Measurements from ENCODE around the gene SSPN. TPM values are rescaled to one million over a fixed set of nuclear protein-coding genes. Genes with fewer than 3 reads are reported as not detected.

Gene SSPN
- total RNA-seq, 1 experiment from 2014 or later: 1.8 TPM

- no peak for TF ChIP-seq ZNF317 (CRISPR knock-in tag; IDR thresholded peaks at IDR 0.05; ENCODE audit: borderline replicate concordance, low read depth)
- no peak for TF ChIP-seq ZSCAN18 (CRISPR knock-in tag; IDR thresholded peaks at IDR 0.05)
- TF ChIP-seq TCF7 (CRISPR knock-in tag; IDR thresholded peaks at IDR 0.05; ENCODE audit: low read depth): no peak
- no peak for TF ChIP-seq IRF1 (CRISPR knock-in tag; IDR thresholded peaks at IDR 0.05)
- no peak for TF ChIP-seq SP1 (CRISPR knock-in tag; conservative IDR thresholded peaks at IDR 0.05)
Observed at GRCh38 chr12:26239852-26240815, 44.8 kb downstream of the SSPN start (continued).

DNA sequence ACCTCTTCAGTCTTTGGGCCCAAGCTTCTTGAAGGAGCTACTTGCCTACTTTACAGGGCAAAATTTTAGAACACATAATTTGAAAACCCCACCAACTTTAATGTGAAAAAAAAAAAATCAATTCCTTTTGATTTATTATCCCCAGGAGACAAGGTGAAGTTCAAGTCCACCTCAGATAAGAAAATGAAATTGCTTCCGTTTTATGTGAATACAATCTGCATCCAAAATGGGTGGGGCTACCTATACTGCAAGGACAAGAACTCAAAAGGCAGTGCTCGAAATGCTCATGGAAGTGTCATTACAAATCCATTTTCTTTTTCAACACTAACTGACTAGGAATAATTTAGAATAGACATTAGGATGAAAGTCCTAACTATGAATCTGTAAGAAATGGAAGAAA lies 45.7 kb downstream of the SSPN start:
- ChIA-PET CTCF (no interaction called here), POLR2A (no interaction called here)
- DNase-seq (ENCODE audit: low spot score): no peak
- ATAC-seq: no peak
- Mint-ChIP-seq H3K27me3 (ENCODE audit: low read depth) (no peaks in the 10 kb centered on the region), H3K4me3 (no peak overlapping the region), H3K4me1 (peaks cover 5% of the 10 kb centered on the region; the same call in 1 of the 2 replicates), H3K27ac (no peak overlapping the region), H3K36me3 (no peaks in the 10 kb centered on the region), H3K9me3 (0 out of 2 replicates have a peak, but pooled peaks cover under 1% of the 10 kb centered on the region)
- TF ChIP-seq, protein P1, sequence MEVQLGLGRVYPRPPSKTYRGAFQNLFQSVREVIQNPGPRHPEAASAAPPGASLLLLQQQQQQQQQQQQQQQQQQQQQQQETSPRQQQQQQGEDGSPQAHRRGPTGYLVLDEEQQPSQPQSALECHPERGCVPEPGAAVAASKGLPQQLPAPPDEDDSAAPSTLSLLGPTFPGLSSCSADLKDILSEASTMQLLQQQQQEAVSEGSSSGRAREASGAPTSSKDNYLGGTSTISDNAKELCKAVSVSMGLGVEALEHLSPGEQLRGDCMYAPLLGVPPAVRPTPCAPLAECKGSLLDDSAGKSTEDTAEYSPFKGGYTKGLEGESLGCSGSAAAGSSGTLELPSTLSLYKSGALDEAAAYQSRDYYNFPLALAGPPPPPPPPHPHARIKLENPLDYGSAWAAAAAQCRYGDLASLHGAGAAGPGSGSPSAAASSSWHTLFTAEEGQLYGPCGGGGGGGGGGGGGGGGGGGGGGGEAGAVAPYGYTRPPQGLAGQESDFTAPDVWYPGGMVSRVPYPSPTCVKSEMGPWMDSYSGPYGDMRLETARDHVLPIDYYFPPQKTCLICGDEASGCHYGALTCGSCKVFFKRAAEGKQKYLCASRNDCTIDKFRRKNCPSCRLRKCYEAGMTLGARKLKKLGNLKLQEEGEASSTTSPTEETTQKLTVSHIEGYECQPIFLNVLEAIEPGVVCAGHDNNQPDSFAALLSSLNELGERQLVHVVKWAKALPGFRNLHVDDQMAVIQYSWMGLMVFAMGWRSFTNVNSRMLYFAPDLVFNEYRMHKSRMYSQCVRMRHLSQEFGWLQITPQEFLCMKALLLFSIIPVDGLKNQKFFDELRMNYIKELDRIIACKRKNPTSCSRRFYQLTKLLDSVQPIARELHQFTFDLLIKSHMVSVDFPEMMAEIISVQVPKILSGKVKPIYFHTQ (CRISPR knock-in tag; IDR thresholded peaks at IDR 0.05): no peak
- TF ChIP-seq CBFB (CRISPR knock-in tag; IDR thresholded peaks at IDR 0.05; ENCODE audit: low read depth) (no peak), USF1 (CRISPR knock-in tag; IDR thresholded peaks at IDR 0.05) (no peak), FOXP1 (CRISPR knock-in tag; IDR thresholded peaks at IDR 0.05; ENCODE audit: borderline replicate concordance) (no peak), FOXP4 (CRISPR knock-in tag; IDR thresholded peaks at IDR 0.05) (no peak), ZNF396 (CRISPR knock-in tag; IDR thresholded peaks at IDR 0.05; ENCODE audit: borderline replicate concordance) (no peak), TEAD1 (CRISPR knock-in tag; IDR thresholded peaks at IDR 0.05) (no peak), ATF3 (CRISPR knock-in tag; conservative IDR thresholded peaks at IDR 0.05) (no peak), ZNF416 (CRISPR knock-in tag; IDR thresholded peaks at IDR 0.05) (no peak), ZNF512 (CRISPR knock-in tag; IDR thresholded peaks at IDR 0.05; ENCODE audit: borderline replicate concordance) (no peak), PRRX2 (CRISPR knock-in tag; IDR thresholded peaks at IDR 0.05) (no peak)
- TF ChIP-seq, protein P2, sequence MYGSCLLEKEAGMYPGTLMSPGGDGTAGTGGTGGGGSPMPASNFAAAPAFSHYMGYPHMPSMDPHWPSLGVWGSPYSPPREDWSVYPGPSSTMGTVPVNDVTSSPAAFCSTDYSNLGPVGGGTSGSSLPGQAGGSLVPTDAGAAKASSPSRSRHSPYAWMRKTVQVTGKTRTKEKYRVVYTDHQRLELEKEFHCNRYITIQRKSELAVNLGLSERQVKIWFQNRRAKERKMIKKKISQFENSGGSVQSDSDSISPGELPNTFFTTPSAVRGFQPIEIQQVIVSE (CRISPR knock-in tag; IDR thresholded peaks at IDR 0.05; ENCODE audit: borderline replicate concordance): no peak
